Left hindlimb (tissue), 1 donor: ENCODE data around the gene REC114.
"Not testable (repeated sequence)": the region's sequence is repeated elsewhere in the genome, so short reads cannot be mapped to it uniquely, and the experiment has no call there.

Experiments
- DNase-seq: peaks from one replicate; pipeline ENCODE4 v3.0.0-alpha.2; 2018

Gene REC114

GRCh38 chr15:73460662-73461061 is 17.7 kb downstream of the REC114 start:
- DNase-seq: no peak

- DNase-seq: no peak
These were observed 21.6 kb downstream of the REC114 start for GRCh38 chr15:73464602-73465001.

GRCh38 chr15:73467758-73468157 is 24.8 kb downstream of the REC114 start:
- no peak for DNase-seq

- no peak for DNase-seq
These were observed 31.8 kb downstream of the REC114 start for GRCh38 chr15:73474785-73475184.

- DNase-seq: no peak
These were observed 33.8 kb downstream of the REC114 start for GRCh38 chr15:73476704-73477216.

GRCh38 chr15:73480050-73480449 is 37.1 kb downstream of the REC114 start:
- no peak for DNase-seq

GRCh38 chr15:73482166-73482565 is 39.2 kb downstream of the REC114 start:
- DNase-seq: no peak

- DNase-seq: no peak
These were observed 40.1 kb downstream of the REC114 start for GRCh38 chr15:73483053-73483452.

- no peak for DNase-seq
These were observed 42.4 kb downstream of the REC114 start for GRCh38 chr15:73485372-73485771.

- not testable (repeated sequence) for DNase-seq
These were observed 42.9 kb downstream of the REC114 start for GRCh38 chr15:73485885-73486284.

GRCh38 chr15:73488698-73489097 is 45.7 kb downstream of the REC114 start:
- no peak for DNase-seq

- DNase-seq: no peak
These were observed 51.0 kb downstream of the REC114 start for GRCh38 chr15:73493922-73494321.

GRCh38 chr15:73495181-73495580 is 52.2 kb downstream of the REC114 start:
- no peak for DNase-seq

GRCh38 chr15:73500696-73501095 is 57.7 kb downstream of the REC114 start:
- DNase-seq: no peak

- DNase-seq: no peak
These were observed 61.9 kb downstream of the REC114 start for GRCh38 chr15:73504885-73505284.

- DNase-seq: no peak
These were observed 72.6 kb downstream of the REC114 start for GRCh38 chr15:73515527-73515926.

- DNase-seq: no peak
These were observed 74.6 kb downstream of the REC114 start for GRCh38 chr15:73517566-73517965.

- DNase-seq: no peak
These were observed 75.4 kb downstream of the REC114 start for GRCh38 chr15:73518180-73518862.

- no peak for DNase-seq
These were observed 76.1 kb downstream of the REC114 start for GRCh38 chr15:73518876-73519733.

GRCh38 chr15:73522011-73522410 is 79.0 kb downstream of the REC114 start:
- DNase-seq: no peak

- DNase-seq: no peak
These were observed 82.0 kb downstream of the REC114 start for GRCh38 chr15:73524919-73525318.

GRCh38 chr15:73527598-73527997 is 84.6 kb downstream of the REC114 start:
- DNase-seq: no peak

- DNase-seq: no peak
These were observed 87.7 kb downstream of the REC114 start for GRCh38 chr15:73530649-73531048.

GRCh38 chr15:73538123-73538522 is 95.2 kb downstream of the REC114 start:
- DNase-seq: no peak
